ENCODE results near the gene KRT74. TPM values are rescaled to one million over a fixed set of nuclear protein-coding genes. Genes with fewer than 3 reads are reported as not detected.

Gene KRT74
- total and polyA plus RNA-seq, 9 donors, result not detected

DNA sequence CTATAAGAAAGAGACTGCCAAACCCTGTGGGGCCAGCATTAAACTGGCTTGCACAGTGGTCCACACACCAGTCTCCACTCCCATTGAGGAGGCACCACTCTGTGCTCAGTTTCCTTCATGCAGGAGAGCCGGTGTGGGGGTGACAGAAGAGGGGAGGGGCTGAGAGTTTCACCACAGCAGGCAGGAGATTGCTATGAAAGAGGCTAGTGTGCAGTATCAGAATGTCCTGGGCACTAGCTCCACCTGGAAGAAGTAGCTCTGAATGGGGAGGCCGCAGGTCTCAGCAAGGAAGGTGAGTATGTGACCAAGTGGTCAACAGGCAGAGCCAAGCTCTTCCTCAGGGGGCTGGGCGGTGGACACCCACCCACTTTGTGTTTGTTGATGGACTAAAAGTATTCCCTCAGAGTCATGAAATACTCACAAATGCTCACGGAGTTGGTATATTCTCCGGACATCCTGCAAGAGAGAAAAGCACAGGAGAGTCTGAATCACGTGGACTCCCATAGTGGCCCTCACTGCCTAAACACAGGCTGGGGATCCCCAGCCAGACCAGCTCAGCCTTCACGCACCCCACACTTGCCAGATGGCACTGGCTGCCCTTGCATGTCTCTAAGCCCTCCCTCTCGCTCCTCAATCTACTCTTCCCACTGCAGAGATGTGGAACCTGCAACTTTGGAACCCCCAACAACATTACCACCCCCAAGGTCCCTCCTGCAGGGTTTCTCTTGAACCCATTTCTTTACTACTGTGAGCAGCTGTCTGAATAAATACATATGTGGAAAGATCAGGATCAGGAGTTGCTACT lies 35.4 kb upstream of the KRT74 start:
- Histone ChIP-seq H3K27ac (no peak overlapping the region), H3K27me3 (no peaks in the 10 kb centered on the region), H3K9me3 (no peaks in the 10 kb centered on the region), H3K4me3 (no peak overlapping the region), H3K4me1 (ENCODE audit: insufficient read depth) (no peaks in the 10 kb centered on the region), H3K36me3 (no peaks in the 10 kb centered on the region)
- WGBS, 3 donors, result 72 to 76% (median 73%) methylated on average over 8 of the region's 8 CpGs
- no peak for TF ChIP-seq POLR2A (IDR thresholded peaks at IDR 0.05)
- TF ChIP-seq, protein P1, sequence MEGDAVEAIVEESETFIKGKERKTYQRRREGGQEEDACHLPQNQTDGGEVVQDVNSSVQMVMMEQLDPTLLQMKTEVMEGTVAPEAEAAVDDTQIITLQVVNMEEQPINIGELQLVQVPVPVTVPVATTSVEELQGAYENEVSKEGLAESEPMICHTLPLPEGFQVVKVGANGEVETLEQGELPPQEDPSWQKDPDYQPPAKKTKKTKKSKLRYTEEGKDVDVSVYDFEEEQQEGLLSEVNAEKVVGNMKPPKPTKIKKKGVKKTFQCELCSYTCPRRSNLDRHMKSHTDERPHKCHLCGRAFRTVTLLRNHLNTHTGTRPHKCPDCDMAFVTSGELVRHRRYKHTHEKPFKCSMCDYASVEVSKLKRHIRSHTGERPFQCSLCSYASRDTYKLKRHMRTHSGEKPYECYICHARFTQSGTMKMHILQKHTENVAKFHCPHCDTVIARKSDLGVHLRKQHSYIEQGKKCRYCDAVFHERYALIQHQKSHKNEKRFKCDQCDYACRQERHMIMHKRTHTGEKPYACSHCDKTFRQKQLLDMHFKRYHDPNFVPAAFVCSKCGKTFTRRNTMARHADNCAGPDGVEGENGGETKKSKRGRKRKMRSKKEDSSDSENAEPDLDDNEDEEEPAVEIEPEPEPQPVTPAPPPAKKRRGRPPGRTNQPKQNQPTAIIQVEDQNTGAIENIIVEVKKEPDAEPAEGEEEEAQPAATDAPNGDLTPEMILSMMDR (IDR thresholded peaks at IDR 0.05), result no peak
- intact Hi-C loops (cut with DNase I), result no loop called here
- no peak for DNase-seq

DNA sequence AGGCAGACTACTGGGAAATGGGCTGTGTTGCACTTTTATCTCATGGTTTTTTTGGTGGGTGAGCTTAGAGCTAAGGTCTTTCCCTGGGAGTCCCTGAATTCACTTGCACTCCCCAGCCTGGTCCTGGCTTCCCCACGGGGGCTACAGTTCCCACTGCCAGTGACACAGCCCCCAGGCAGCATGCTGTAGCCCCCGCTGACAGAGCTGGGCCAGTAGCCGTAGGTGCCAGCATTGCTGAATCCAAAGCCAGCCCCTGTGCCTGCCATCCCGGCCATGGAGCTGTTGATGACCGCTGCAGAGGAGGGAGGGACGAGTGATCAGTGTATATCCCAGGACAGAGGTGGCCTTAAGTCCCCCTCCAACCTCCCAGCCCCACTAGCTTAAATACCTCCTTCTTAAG lies 34.5 kb upstream of the KRT74 start:
- no peaks in the 10 kb centered on the region for H3K9me3 ChIP-seq
- no peak for DNase-seq
- no peak overlapping the region for H3K27ac ChIP-seq
- no peak for TF ChIP-seq EP300 (IDR thresholded peaks at IDR 0.05)
- TF ChIP-seq, protein P1 (IDR thresholded peaks at IDR 0.05), result no peak
- no peak for TF ChIP-seq POLR2A (IDR thresholded peaks at IDR 0.05)
- H3K4me1 ChIP-seq (ENCODE audit: insufficient read depth), result no peaks in the 10 kb centered on the region
- WGBS, 3 donors, result 67 to 74% (median 69%) methylated on average over 6 of the region's 6 CpGs
- H3K27me3 ChIP-seq, result no peaks in the 10 kb centered on the region
- intact Hi-C loops (cut with DNase I), result no loop called here
- no peak overlapping the region for H3K4me3 ChIP-seq
- H3K36me3 ChIP-seq, result no peaks in the 10 kb centered on the region

GRCh38 chr12:52607314-52607713 lies 33.7 kb upstream of the KRT74 start:
- DNase-seq, result no peak
- Histone ChIP-seq H3K4me3 (no peak overlapping the region), H3K27ac (no peak overlapping the region), H3K9me3 (no peaks in the 10 kb centered on the region), H3K36me3 (no peaks in the 10 kb centered on the region), H3K27me3 (no peaks in the 10 kb centered on the region), H3K4me1 (ENCODE audit: insufficient read depth) (no peaks in the 10 kb centered on the region)
- intact Hi-C loops (cut with DNase I), result no loop called here
- no peak for TF ChIP-seq EP300 (IDR thresholded peaks at IDR 0.05)
- no peak for TF ChIP-seq POLR2A (IDR thresholded peaks at IDR 0.05)
- TF ChIP-seq, protein P1 (IDR thresholded peaks at IDR 0.05), result no peak
- 41 to 57% (median 55%) methylated on average over 1 of the region's 1 CpG for WGBS, 3 donors

DNA sequence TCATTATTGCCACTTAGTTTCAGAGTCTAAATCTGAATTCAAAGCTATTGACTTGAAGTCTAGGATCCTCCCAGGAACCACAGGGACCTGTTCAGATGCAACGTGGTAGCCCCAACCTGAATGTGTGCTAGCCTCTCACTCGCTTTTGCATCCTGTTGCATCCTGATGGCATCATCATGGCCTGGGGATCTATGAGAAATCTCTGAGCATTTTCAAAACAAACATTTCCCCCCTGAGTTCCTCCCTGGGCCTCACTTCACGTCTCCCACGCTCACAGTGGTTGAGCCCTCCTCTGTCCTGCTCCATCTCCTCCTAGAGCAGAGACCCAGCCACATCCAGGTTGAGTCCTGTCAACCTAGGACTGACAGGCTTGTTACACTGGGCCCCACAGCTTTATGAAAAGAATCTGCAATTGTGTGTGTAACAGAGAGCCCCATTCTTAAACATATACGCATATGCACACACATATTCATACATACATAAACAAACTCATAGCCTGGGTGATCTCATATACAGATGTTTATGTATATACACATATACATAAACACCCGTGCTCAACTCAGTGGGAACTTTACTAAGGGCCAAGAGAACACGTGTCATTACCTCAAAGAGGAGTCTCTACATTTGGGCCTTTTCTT lies 33.1 kb upstream of the KRT74 start:
- Histone ChIP-seq H3K4me3 (no peak overlapping the region), H3K9me3 (no peaks in the 10 kb centered on the region), H3K27me3 (no peaks in the 10 kb centered on the region), H3K36me3 (no peaks in the 10 kb centered on the region), H3K4me1 (ENCODE audit: insufficient read depth) (no peaks in the 10 kb centered on the region), H3K27ac (no peak overlapping the region)
- intact Hi-C loops (cut with DNase I), result no loop called here
- no peak for TF ChIP-seq EP300 (IDR thresholded peaks at IDR 0.05)
- TF ChIP-seq POLR2A (IDR thresholded peaks at IDR 0.05), result no peak
- TF ChIP-seq, protein P1 (IDR thresholded peaks at IDR 0.05), result no peak
- DNase-seq, result no peak
- 65 to 81% (median 75%) methylated on average over 7 of the region's 7 CpGs for WGBS, 3 donors
